ENCODE results near the gene ZBED4. TPM values are rescaled to one million over a fixed set of nuclear protein-coding genes. Genes with fewer than 3 reads are reported as not detected.

ZBED4 gene
- total RNA-seq, 1 donor from 2014 or later: 22.7 TPM

- Histone ChIP-seq H2AFZ (ENCODE audit: low read depth, low read length) (no peak overlapping the region), H3K79me2 (ENCODE audit: insufficient read depth, low read length) (peaks cover 85% of the 10 kb centered on the region), H3K36me3 (ENCODE audit: insufficient read depth, low read length) (peaks cover 12% of the 10 kb centered on the region), H3K4me2 (ENCODE audit: low read length) (no peak overlapping the region), H3K9ac (ENCODE audit: low read length) (no peak overlapping the region), H3K9me3 (ENCODE audit: insufficient read depth, low read depth, low read length) (no peaks in the 10 kb centered on the region), H3K4me1 (ENCODE audit: insufficient read depth, low read length) (peaks cover 11% of the 10 kb centered on the region), H4K20me1 (ENCODE audit: insufficient read depth, low read length) (peaks cover 87% of the 10 kb centered on the region), H3K4me3 (ENCODE audit: insufficient read depth, low read depth, low read length) (no peak overlapping the region), H3K27me3 (ENCODE audit: insufficient read depth, low read length) (no peaks in the 10 kb centered on the region), H3K27ac (ENCODE audit: low read depth, low read length) (no peak overlapping the region)
- Mint-ChIP-seq H3K4me3 (ENCODE audit: unreplicated experiment) (no peak overlapping the region), H3K36me3 (ENCODE audit: low read depth, unreplicated experiment) (peaks cover 62% of the 10 kb centered on the region), H3K27me3 (ENCODE audit: low read depth, unreplicated experiment) (no peaks in the 10 kb centered on the region), H3K4me1 (ENCODE audit: low read depth, unreplicated experiment) (peaks cover 15% of the 10 kb centered on the region), H3K27ac (ENCODE audit: unreplicated experiment) (no peak overlapping the region), H3K9me3 (ENCODE audit: unreplicated experiment) (peaks cover 10% of the 10 kb centered on the region)
- FAIRE-seq (no peak), DNase-seq (ENCODE audit: low read depth) (no peak)
- TF ChIP-seq EZH2 (IDR thresholded peaks at IDR 0.05; ENCODE audit: insufficient read depth, low read length): no peak
- no peak for TF ChIP-seq CTCF (IDR thresholded peaks at IDR 0.05; ENCODE audit: insufficient read depth, low read depth, low read length)
Measured at GRCh38 chr22:49886346-49887063, 32.9 kb downstream of the ZBED4 start.

GRCh38 chr22:49887064-49887451 is 33.4 kb downstream of the ZBED4 start:
- peaks cover 6% of the 10 kb centered on the region for H3K4me1 ChIP-seq (ENCODE audit: insufficient read depth, low read length)
- Mint-ChIP-seq H3K36me3 (ENCODE audit: low read depth, unreplicated experiment) (peaks cover 64% of the 10 kb centered on the region), H3K4me1 (ENCODE audit: low read depth, unreplicated experiment) (peaks cover 15% of the 10 kb centered on the region), H3K9me3 (ENCODE audit: unreplicated experiment) (peaks cover 10% of the 10 kb centered on the region), H3K27me3 (ENCODE audit: low read depth, unreplicated experiment) (no peaks in the 10 kb centered on the region), H3K4me3 (ENCODE audit: unreplicated experiment) (no peak overlapping the region), H3K27ac (ENCODE audit: unreplicated experiment) (no peak overlapping the region)
- no peak overlapping the region for H3K4me3 ChIP-seq (ENCODE audit: insufficient read depth, low read depth, low read length)
- no peak overlapping the region for H2AFZ ChIP-seq (ENCODE audit: low read depth, low read length)
- FAIRE-seq (no peak), DNase-seq (ENCODE audit: low read depth) (no peak)
- H4K20me1 ChIP-seq (ENCODE audit: insufficient read depth, low read length): peaks cover 82% of the 10 kb centered on the region
- H3K9me3 ChIP-seq (ENCODE audit: insufficient read depth, low read depth, low read length): no peaks in the 10 kb centered on the region
- TF ChIP-seq CTCF (IDR thresholded peaks at IDR 0.05; ENCODE audit: insufficient read depth, low read depth, low read length) (no peak), EZH2 (IDR thresholded peaks at IDR 0.05; ENCODE audit: insufficient read depth, low read length) (no peak)
- H3K79me2 ChIP-seq (ENCODE audit: insufficient read depth, low read length): peaks cover 79% of the 10 kb centered on the region
- no peak overlapping the region for H3K4me2 ChIP-seq (ENCODE audit: low read length)
- H3K27ac ChIP-seq (ENCODE audit: low read depth, low read length): no peak overlapping the region
- H3K27me3 ChIP-seq (ENCODE audit: insufficient read depth, low read length): no peaks in the 10 kb centered on the region
- peaks cover 12% of the 10 kb centered on the region for H3K36me3 ChIP-seq (ENCODE audit: insufficient read depth, low read length)
- H3K9ac ChIP-seq (ENCODE audit: low read length): no peak overlapping the region

- Mint-ChIP-seq H3K4me3 (ENCODE audit: unreplicated experiment) (no peak overlapping the region), H3K27me3 (ENCODE audit: low read depth, unreplicated experiment) (no peaks in the 10 kb centered on the region), H3K36me3 (ENCODE audit: low read depth, unreplicated experiment) (peaks cover 65% of the 10 kb centered on the region), H3K9me3 (ENCODE audit: unreplicated experiment) (peaks cover 11% of the 10 kb centered on the region), H3K4me1 (ENCODE audit: low read depth, unreplicated experiment) (peaks cover 11% of the 10 kb centered on the region), H3K27ac (ENCODE audit: unreplicated experiment) (no peak overlapping the region)
- Histone ChIP-seq H3K27me3 (ENCODE audit: insufficient read depth, low read length) (no peaks in the 10 kb centered on the region), H3K79me2 (ENCODE audit: insufficient read depth, low read length) (peaks cover 73% of the 10 kb centered on the region), H3K36me3 (ENCODE audit: insufficient read depth, low read length) (peaks cover 12% of the 10 kb centered on the region), H3K4me3 (ENCODE audit: insufficient read depth, low read depth, low read length) (no peak overlapping the region), H2AFZ (ENCODE audit: low read depth, low read length) (no peak overlapping the region), H3K27ac (ENCODE audit: low read depth, low read length) (no peak overlapping the region), H3K4me2 (ENCODE audit: low read length) (no peak overlapping the region), H4K20me1 (ENCODE audit: insufficient read depth, low read length) (peaks cover 82% of the 10 kb centered on the region), H3K9ac (ENCODE audit: low read length) (no peak overlapping the region), H3K4me1 (ENCODE audit: insufficient read depth, low read length) (no peaks in the 10 kb centered on the region), H3K9me3 (ENCODE audit: insufficient read depth, low read depth, low read length) (no peaks in the 10 kb centered on the region)
- FAIRE-seq (no peak), DNase-seq (ENCODE audit: low read depth) (no peak)
- TF ChIP-seq CTCF (IDR thresholded peaks at IDR 0.05; ENCODE audit: insufficient read depth, low read depth, low read length): no peak
- no peak for TF ChIP-seq EZH2 (IDR thresholded peaks at IDR 0.05; ENCODE audit: insufficient read depth, low read length)
Measured at GRCh38 chr22:49887702-49888101, 34.1 kb downstream of the ZBED4 start.

All from astrocyte (in vitro differentiated cells and primary cell).